ENCODE measurements around the gene BCAS2. TPM values are rescaled to one million over a fixed set of nuclear protein-coding genes. Genes with fewer than 3 reads are reported as not detected.

BCAS2 gene
- total RNA-seq, 1 donor from 2014 or later, result 39.5 TPM

DNA sequence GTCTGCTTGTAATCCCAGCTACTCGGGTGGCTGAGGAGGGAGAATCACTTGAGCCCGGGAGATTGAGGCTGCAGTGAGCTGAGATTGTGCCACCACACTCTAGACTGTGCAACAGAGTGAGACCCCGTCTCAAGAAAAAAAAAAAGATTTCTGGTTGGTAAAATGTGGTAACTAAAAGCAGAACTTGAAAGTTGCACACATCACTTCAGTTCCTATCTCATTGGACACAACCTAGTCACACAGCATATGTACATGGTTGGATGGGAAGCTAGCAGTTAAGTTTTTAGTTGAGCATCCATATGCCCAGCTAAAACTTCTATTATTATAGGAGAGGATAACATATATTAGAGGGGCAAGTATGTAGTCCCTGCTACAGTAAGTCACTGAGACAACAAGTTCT lies 22.1 kb downstream of the BCAS2 start:
- no peak overlapping the region for H3K27ac Mint-ChIP-seq

DNA sequence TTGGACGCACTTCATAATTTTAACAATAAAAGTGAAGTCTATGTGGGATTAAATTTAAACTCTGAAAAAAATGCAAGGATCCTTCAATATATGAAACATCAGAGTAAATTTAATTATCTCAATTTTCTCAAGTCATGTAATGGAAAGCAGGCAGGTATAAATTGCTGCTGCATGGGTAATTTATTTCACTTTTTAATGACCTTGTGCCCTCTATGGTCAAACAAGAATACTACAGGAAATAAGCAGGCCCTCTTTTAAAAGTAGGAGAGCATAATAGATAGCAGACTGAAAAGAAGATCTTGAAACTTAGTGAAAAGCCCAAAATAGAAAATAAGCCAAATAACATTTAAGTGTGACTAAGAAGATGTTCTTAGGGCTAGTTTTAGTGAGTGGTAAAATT lies 22.9 kb downstream of the BCAS2 start:
- H3K4me3 Mint-ChIP-seq, result no peak overlapping the region
- no peaks in the 10 kb centered on the region for H3K27me3 Mint-ChIP-seq (ENCODE audit: low read depth)
- H3K4me1 Mint-ChIP-seq, result no peaks in the 10 kb centered on the region
- DNase-seq (ENCODE audit: low spot score in 2 of 2, unreplicated experiment in 2 of 2), result no peak
- H3K36me3 Mint-ChIP-seq, result peaks cover 6% of the 10 kb centered on the region
- no peak overlapping the region for H3K27ac Mint-ChIP-seq
- H3K9me3 Mint-ChIP-seq, result no peaks in the 10 kb centered on the region
- no peak for TF ChIP-seq CTCF (IDR thresholded peaks at IDR 0.05; ENCODE audit: unreplicated experiment)

More for the DNA sequence above, 22.1 kb downstream of the BCAS2 start:
- H3K36me3 Mint-ChIP-seq, result peaks cover 10% of the 10 kb centered on the region
- H3K4me3 Mint-ChIP-seq, result no peak overlapping the region
- no peak for DNase-seq (ENCODE audit: low spot score in 2 of 2, unreplicated experiment in 2 of 2)
- no peaks in the 10 kb centered on the region for H3K27me3 Mint-ChIP-seq (ENCODE audit: low read depth)
- H3K9me3 Mint-ChIP-seq, result no peaks in the 10 kb centered on the region
- no peaks in the 10 kb centered on the region for H3K4me1 Mint-ChIP-seq
- TF ChIP-seq CTCF (IDR thresholded peaks at IDR 0.05; ENCODE audit: unreplicated experiment), result no peak

GRCh38 chr1:114554577-114554976 lies 26.8 kb downstream of the BCAS2 start:
- H3K27ac Mint-ChIP-seq, result no peak overlapping the region
- no peaks in the 10 kb centered on the region for H3K36me3 Mint-ChIP-seq
- H3K4me3 Mint-ChIP-seq, result no peak overlapping the region
- no peaks in the 10 kb centered on the region for H3K9me3 Mint-ChIP-seq
- no peak for DNase-seq (ENCODE audit: low spot score in 2 of 2, unreplicated experiment in 2 of 2)
- no peaks in the 10 kb centered on the region for H3K4me1 Mint-ChIP-seq
- H3K27me3 Mint-ChIP-seq (ENCODE audit: low read depth), result no peaks in the 10 kb centered on the region
- no peak for TF ChIP-seq CTCF (IDR thresholded peaks at IDR 0.05; ENCODE audit: unreplicated experiment)

DNA sequence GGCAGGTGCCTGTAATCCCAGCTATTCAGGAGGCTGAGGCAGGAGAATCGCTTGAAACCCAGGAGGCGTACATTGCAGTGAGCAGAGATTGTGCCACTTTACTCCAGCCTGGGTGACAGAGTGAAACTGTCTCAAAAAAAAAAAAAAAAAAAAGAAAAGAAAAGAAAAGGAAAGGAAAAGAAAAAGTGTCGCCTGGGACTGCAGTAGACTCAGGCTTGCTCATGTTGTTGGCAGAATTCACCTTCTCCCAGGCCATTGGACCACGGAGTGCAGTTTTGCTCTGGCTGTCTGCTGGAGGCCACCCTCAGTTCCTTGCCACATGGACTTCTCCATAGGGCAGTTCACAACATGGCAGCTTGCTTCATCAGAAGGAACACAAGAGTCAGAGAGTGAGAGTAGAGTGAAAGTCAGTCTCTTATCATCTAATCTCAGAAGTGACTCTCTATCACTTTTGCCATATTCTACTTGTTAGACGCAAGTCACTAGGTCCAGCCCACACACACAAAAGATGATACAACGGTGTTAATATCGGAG lies 29.2 kb downstream of the BCAS2 start:
- Mint-ChIP-seq H3K4me3 (no peak overlapping the region), H3K4me1 (no peaks in the 10 kb centered on the region), H3K27me3 (ENCODE audit: low read depth) (no peaks in the 10 kb centered on the region), H3K27ac (no peak overlapping the region), H3K36me3 (no peaks in the 10 kb centered on the region), H3K9me3 (peaks cover 4% of the 10 kb centered on the region)
- DNase-seq (ENCODE audit: low spot score in 2 of 2, unreplicated experiment in 2 of 2), result no peak
- no peak for TF ChIP-seq CTCF (IDR thresholded peaks at IDR 0.05; ENCODE audit: unreplicated experiment)

DNA sequence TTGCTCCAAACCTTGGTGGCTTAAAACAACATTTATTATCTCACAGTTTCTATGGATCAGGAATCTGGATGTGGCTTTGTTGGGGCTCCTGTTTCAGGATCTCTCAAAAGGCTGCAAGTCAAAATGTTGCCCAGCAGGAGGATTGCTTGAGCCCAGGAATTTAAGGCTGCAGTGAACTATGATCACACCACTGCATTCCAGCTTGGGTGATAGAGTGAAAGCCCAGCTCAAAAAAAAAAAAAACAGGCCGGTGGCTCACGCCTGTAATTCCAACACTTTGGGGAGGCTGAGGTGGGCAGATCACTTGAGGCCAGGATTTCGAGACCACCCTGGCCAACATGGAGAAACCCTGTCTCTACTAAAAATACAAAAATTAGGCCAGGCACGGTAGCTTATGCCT lies 30.0 kb downstream of the BCAS2 start:
- Mint-ChIP-seq H3K36me3 (no peaks in the 10 kb centered on the region), H3K4me1 (no peaks in the 10 kb centered on the region), H3K27ac (no peak overlapping the region), H3K27me3 (ENCODE audit: low read depth) (no peaks in the 10 kb centered on the region), H3K9me3 (peaks cover 4% of the 10 kb centered on the region), H3K4me3 (no peak overlapping the region)
- DNase-seq (ENCODE audit: low spot score in 2 of 2, unreplicated experiment in 2 of 2), result no peak
- TF ChIP-seq CTCF (IDR thresholded peaks at IDR 0.05; ENCODE audit: unreplicated experiment), result no peak

DNA sequence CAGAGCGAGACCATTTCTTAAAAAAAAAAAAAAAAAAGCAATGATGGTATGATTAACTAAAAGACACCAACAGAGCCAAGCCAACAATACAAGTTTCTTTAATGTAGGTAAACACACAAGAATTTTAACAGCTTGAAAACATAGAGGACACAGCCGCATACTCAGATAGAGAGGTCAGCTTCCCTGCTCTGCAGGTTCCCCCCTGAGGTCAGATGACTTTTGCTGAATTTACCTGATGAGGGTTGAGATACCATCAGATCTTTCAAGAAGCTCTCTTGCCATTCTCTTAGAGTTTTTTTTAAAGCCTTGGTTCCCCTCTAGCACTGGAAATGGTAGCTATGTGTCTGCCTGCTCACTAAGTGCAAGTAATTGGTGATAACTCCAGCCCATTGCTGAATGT lies 31.1 kb downstream of the BCAS2 start:
- H3K36me3 Mint-ChIP-seq, result no peaks in the 10 kb centered on the region
- no peak for TF ChIP-seq CTCF (IDR thresholded peaks at IDR 0.05; ENCODE audit: unreplicated experiment)
- no peaks in the 10 kb centered on the region for H3K27me3 Mint-ChIP-seq (ENCODE audit: low read depth)
- no peak overlapping the region for H3K4me3 Mint-ChIP-seq
- H3K4me1 Mint-ChIP-seq, result peaks cover 3% of the 10 kb centered on the region
- H3K27ac Mint-ChIP-seq, result no peak overlapping the region
- no peak for DNase-seq (ENCODE audit: low spot score in 2 of 2, unreplicated experiment in 2 of 2)
- peaks cover 4% of the 10 kb centered on the region for H3K9me3 Mint-ChIP-seq

Data from mesothelial cell of epicardium (in vitro differentiated cells).